GM06990 (cell line): ENCODE measurements around the gene SEH1L.
"Not testable (repeated sequence)": the region's sequence is repeated elsewhere in the genome, so short reads cannot be mapped to it uniquely, and the experiment has no call there.

Experiments
- DNase-seq: peaks from one replicate; pipeline ENCODE4 v3.0.0-alpha.2; 2011; ENCODE audit not compliant: insufficient read length; ENCODE audit errors: extremely low read depth
- H3K27me3 ChIP-seq: replicated peaks from 2 replicates; pipeline ENCODE4 v1.6.0; 2011; ENCODE audit warnings: low read length; ENCODE audit not compliant: control insufficient read depth, insufficient read depth
- H3K36me3 ChIP-seq: 2 replicates; pipeline ENCODE4 v1.5.1; 2011; ENCODE audit warnings: low read length; ENCODE audit not compliant: control insufficient read depth, insufficient read depth
- H3K4me3 ChIP-seq: replicated peaks from 2 replicates; pipeline ENCODE4 v1.5.1; 2011; ENCODE audit warnings: low read depth, mild to moderate bottlenecking, control low read depth, low read length
- TF ChIP-seq, protein P1 (sequence below): IDR thresholded peaks from 2 replicates; pipeline ENCODE4 v1.5.1; 2011; ENCODE audit warnings: low read length, control low read depth, mild to moderate bottlenecking, inconsistent platforms; ENCODE audit not compliant: insufficient read depth, poor library complexity, severe bottlenecking

The SEH1L gene

GRCh38 chr18:12993439-12993838, 45.6 kb downstream of the SEH1L start:
- H3K27me3 ChIP-seq = no peaks in the 10 kb centered on the region
- no peaks in the 10 kb centered on the region for H3K36me3 ChIP-seq
- TF ChIP-seq, protein P1, sequence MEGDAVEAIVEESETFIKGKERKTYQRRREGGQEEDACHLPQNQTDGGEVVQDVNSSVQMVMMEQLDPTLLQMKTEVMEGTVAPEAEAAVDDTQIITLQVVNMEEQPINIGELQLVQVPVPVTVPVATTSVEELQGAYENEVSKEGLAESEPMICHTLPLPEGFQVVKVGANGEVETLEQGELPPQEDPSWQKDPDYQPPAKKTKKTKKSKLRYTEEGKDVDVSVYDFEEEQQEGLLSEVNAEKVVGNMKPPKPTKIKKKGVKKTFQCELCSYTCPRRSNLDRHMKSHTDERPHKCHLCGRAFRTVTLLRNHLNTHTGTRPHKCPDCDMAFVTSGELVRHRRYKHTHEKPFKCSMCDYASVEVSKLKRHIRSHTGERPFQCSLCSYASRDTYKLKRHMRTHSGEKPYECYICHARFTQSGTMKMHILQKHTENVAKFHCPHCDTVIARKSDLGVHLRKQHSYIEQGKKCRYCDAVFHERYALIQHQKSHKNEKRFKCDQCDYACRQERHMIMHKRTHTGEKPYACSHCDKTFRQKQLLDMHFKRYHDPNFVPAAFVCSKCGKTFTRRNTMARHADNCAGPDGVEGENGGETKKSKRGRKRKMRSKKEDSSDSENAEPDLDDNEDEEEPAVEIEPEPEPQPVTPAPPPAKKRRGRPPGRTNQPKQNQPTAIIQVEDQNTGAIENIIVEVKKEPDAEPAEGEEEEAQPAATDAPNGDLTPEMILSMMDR = no peak
- no peak overlapping the region for H3K4me3 ChIP-seq
- no peak for DNase-seq

GRCh38 chr18:12995424-12995823, 47.6 kb downstream of the SEH1L start:
- no peak for DNase-seq
- H3K4me3 ChIP-seq = no peak overlapping the region
- TF ChIP-seq, protein P1 = no peak
- H3K27me3 ChIP-seq = no peaks in the 10 kb centered on the region
- H3K36me3 ChIP-seq = no peaks in the 10 kb centered on the region

- H3K4me3 ChIP-seq = no peak overlapping the region
- DNase-seq = no peak
- H3K36me3 ChIP-seq = no peaks in the 10 kb centered on the region
- H3K27me3 ChIP-seq = no peaks in the 10 kb centered on the region
- TF ChIP-seq, protein P1 = no peak
Observed at GRCh38 chr18:12995952-12996477, 48.2 kb downstream of the SEH1L start.

- Histone ChIP-seq H3K27me3 (no peaks in the 10 kb centered on the region), H3K36me3 (no peaks in the 10 kb centered on the region; the same call in 1 of the 2 replicates), H3K4me3 (no peak overlapping the region)
- TF ChIP-seq, protein P1 = no peak
- DNase-seq = no peak
Observed at GRCh38 chr18:12996661-12997292, 49.0 kb downstream of the SEH1L start.

GRCh38 chr18:12997330-12997729, 49.5 kb downstream of the SEH1L start:
- H3K36me3 ChIP-seq, H3K4me3 ChIP-seq, DNase-seq, H3K27me3 ChIP-seq: not testable (repeated sequence)

DNA sequence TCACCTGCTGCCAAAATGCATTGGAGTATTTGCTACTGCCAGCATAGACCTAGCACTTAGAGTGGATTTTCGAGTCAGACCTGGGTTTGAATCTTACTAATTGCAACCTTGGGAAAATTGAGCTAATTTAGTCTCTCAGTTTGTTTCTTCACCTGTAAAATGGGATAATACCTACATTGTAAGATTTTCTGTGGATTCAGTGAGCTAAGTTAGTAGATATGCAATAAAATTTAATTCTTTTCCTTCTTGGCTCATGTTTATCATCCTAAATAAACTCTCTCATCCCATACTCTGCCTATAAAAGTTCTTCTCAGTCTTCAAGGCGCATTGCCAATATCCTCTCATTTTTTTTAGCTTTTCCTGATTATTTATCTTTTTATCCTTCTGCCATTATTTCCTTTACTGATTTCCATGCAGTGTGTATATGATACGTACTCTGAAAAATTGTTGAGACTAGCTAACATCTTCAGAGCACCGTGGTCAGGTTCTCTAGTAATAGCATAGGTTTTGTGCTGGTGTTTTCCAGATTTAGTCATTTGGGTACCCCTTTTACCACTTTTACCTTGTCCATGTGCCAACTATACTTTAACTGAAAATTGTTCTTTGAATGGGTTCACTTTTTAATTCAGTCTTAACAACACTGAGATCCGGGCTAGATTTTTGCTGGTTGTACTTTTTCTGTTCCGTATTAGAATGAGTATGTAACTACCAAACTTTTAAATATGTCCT, 50.7 kb downstream of the SEH1L start:
- H3K4me3 ChIP-seq = peak overlapping the region; percentile 0

More for the DNA sequence above, 50.7 kb downstream of the SEH1L start:
- Histone ChIP-seq H3K27me3 (no peaks in the 10 kb centered on the region), H3K36me3 (no peaks in the 10 kb centered on the region; the same call in 1 of the 2 replicates)
- DNase-seq = peak; percentile 43
- TF ChIP-seq, protein P1 = no peak
